Suprapubic skin (tissue), 4 donors: ENCODE results near the gene LGR4.

Source experiments
- POLR2A ChIP-seq, 2 donors: fragments of 450-650 bp; IDR thresholded peaks; one replicate each; pipeline ENCODE4 v1.6.1; 2017; ENCODE audit warnings: antibody characterized with exemption in 2 of 2, mild to moderate bottlenecking in 2 of 2, moderate library complexity in 2 of 2
- POLR2AphosphoS5 ChIP-seq, 3 donors: sonication (generic); formaldehyde crosslinking; IDR thresholded peaks; one replicate each; pipeline ENCODE4 v1.6.1; 2017; ENCODE audit warnings: antibody characterized with exemption in 3 of 3
- TF ChIP-seq, protein P1 (sequence below), 2 donors: fragments of 200-600 bp in 1 of 2; fragments of 450-650 bp in 1 of 2; sonication (generic) in 1 of 2; IDR thresholded peaks; one replicate each; pipeline ENCODE4 v1.5.1; 2016 to 2019; ENCODE audit warnings: antibody characterized with exemption in 2 of 2, mild to moderate bottlenecking in 1 of 2, moderate library complexity in 1 of 2

DNA sequence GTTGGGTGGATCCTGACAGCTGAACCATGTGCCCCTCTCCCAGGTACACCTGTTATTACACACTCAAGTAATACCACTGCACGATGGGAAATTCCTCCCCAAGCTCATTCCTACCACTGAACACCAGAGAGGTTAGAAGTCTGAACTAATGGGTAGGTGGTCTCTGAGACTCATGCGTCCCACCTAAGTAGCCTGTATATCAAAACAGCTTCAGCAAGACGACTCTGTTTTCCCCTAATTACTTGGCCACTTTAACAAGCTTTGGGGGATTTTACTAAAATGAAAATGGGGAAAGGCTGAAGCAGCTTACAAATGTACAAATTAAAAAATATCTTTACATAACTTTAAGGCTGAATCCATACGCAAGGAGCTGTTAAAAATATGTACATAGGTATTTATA, 29.4 kb downstream of the LGR4 start:
- TF ChIP-seq, protein P1, sequence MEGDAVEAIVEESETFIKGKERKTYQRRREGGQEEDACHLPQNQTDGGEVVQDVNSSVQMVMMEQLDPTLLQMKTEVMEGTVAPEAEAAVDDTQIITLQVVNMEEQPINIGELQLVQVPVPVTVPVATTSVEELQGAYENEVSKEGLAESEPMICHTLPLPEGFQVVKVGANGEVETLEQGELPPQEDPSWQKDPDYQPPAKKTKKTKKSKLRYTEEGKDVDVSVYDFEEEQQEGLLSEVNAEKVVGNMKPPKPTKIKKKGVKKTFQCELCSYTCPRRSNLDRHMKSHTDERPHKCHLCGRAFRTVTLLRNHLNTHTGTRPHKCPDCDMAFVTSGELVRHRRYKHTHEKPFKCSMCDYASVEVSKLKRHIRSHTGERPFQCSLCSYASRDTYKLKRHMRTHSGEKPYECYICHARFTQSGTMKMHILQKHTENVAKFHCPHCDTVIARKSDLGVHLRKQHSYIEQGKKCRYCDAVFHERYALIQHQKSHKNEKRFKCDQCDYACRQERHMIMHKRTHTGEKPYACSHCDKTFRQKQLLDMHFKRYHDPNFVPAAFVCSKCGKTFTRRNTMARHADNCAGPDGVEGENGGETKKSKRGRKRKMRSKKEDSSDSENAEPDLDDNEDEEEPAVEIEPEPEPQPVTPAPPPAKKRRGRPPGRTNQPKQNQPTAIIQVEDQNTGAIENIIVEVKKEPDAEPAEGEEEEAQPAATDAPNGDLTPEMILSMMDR (IDR thresholded peaks at IDR 0.05): no peak
- TF ChIP-seq POLR2AphosphoS5 (IDR thresholded peaks at IDR 0.05) (no peak), POLR2A (IDR thresholded peaks at IDR 0.05) (no peak)
